HG03439 (cell line): ENCODE measurements around the gene HS3ST4.
"Not testable (repeated sequence)": the region's sequence is repeated elsewhere in the genome, so short reads cannot be mapped to it uniquely, and the experiment has no call there.

Experiments
- ATAC-seq: cut with Tn5 transposase; IDR thresholded peaks from one replicate; pipeline ENCODE4 v1.9.1; 2021; ENCODE audit warnings: mild to moderate bottlenecking, moderate library complexity; ENCODE audit not compliant: unreplicated experiment

Gene HS3ST4

GRCh38 chr16:25730396-25730795 lies 38.6 kb downstream of the HS3ST4 start:
- no peak for ATAC-seq

- no peak for ATAC-seq
Measured at GRCh38 chr16:25734430-25735385, 42.9 kb downstream of the HS3ST4 start.

GRCh38 chr16:25735645-25736044 lies 43.9 kb downstream of the HS3ST4 start:
- no peak for ATAC-seq

GRCh38 chr16:25747160-25747758 lies 55.5 kb downstream of the HS3ST4 start:
- ATAC-seq: no peak

GRCh38 chr16:25748092-25748654 lies 56.4 kb downstream of the HS3ST4 start:
- no peak for ATAC-seq

DNA sequence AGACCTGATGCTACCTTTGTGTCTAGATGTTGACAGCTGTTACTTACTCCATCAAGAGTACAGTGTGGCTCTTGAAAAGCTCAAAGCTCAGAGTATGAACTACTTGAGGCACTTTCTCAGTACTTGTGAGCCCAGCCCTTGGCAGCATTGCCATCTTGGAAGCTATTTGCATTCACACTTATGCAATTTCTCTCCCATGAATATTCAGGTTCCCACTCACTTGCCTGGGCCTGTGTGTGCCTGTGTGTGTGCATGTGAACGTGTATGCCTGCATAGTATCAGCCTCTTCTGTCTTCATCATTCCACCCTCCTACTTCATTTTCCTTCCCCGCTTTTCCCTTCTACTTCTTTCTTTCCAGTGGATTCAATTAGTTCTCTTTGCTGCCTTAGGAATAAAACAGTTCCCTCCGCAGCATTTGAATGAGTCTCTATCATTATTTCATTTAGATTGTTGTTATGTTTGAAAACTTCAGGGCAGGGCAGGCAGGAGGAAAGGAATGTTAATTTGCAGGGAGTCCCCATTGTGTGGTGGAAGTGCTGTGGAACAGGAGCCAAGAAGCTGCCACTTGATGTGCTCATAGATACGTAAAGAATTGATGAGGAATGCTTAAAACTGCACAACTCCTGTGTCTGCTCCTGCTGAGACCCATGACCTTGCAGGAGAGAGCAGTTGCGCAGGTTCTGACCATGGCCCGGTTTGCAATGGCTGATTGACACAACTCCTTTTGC lies 58.9 kb downstream of the HS3ST4 start:
- no peak for ATAC-seq

- no peak for ATAC-seq
Measured at GRCh38 chr16:25751230-25751835, 59.6 kb downstream of the HS3ST4 start.

DNA sequence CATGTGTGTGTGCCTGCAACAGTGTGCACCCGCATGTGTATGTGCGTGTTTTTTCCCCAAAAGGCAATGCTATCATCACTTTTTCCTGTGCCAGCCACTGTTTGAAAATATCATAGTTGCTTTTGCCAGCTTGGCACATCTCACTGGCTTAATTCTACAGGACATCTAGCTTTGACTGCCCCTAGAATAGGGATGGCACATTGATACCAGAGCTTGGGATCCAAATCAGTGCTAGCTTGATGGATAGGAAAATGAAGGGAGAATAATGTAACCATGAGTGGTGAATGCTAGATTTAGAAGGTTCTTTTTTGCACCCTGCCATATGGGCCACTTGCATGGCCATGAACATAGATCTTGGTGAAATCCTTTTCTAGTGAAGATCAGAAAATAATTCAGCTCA lies 72.7 kb downstream of the HS3ST4 start:
- no peak for ATAC-seq

- no peak for ATAC-seq
Measured at GRCh38 chr16:25771216-25771615, 79.5 kb downstream of the HS3ST4 start.

- ATAC-seq: no peak
Measured at GRCh38 chr16:25771812-25772568, 80.2 kb downstream of the HS3ST4 start.

DNA sequence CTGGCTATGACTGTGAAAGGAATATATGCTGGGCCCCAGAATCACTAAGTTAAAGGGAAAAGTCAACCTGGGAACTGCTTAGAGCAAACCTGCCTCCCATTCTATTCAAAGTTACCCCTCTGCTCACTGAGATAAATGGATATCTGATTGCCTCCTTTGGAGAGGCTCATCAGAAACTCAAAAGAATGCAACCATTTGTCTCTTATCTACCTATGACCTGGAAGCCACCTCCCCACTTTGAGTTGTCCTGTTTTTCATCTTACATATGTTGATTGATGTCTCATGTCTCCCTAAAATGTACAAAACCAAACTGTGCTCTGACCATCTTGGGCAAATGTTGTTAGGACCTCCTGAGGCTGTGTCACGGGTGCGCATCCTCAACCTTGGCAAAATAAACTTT lies 84.5 kb downstream of the HS3ST4 start:
- ATAC-seq: not testable (repeated sequence)

DNA sequence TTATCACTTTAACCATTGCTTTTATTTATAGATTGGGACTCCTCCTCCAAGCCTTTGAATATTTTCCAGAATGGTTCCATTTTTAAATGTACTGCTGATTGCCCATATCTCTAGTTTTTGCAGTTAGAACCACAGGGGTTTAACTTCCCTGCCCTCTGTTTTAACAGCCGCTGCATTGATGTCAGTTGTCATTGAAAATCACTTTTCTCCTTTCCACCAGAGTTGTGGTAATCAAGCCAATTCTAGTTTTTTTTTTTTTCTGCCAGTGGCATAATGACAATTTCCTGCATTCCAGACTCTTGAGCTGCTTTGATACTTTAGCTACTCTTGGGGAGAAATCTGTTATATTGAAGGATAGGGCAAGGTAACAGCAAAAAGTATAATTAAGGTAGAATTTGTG lies 91.5 kb downstream of the HS3ST4 start:
- no peak for ATAC-seq

DNA sequence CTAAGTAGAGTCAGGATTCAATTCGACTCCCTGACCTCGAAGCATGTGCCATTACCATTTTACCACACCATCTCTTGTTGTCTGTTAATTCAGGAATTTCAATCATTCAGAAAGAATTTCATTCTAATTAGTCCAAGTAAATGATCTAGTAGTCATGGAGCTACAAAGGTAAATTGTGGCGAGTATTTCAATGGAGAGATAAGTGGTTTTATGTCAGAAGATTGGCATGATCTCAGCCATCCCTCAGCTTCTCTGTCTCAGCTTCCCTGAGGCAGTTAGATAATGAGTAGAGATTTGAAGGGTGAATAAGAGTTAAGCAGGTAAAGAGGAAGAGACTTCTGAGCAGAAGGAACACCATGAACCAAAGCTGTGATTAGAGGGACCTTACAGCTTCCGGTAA lies 93.6 kb downstream of the HS3ST4 start:
- ATAC-seq: no peak

DNA sequence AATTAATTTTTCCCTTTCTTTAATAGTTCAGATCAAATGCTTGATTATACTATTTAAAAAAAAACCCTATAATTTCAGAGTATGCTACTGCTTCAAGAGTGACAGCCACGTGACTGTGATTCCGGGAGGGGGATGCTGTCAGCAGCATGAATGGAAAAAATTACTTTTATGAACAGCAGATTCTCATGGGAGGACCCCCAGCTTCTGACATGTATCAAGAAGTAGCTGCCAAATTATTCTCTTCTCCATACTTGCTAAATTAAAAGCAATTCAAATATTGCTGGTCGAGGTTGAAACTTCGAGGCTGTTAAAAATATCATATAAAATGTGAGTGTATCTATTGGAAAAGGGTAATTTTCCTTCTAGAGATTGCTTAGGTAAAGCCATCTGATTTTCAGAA lies 95.0 kb downstream of the HS3ST4 start:
- ATAC-seq: no peak

- no peak for ATAC-seq
Measured at GRCh38 chr16:25788637-25789036, 96.9 kb downstream of the HS3ST4 start.

DNA sequence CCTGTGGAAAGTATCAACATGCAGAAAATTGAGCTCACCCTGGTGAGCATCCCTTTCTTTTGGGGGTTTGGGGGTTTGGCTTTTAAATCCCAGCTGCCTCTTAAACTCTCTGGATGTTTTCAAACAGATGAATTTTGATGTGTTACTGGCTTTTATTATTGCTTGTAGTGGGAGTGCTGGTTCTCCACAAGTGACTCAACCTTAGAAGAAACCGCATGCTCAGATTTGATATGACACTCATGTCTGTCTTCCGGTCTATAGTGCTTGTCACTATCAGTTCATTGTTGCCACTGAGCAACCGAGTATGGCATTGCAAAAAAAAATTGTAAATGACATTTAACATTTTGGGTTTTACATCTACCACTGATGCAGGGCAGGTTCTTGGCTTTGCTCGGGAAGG lies 104.5 kb downstream of the HS3ST4 start:
- no peak for ATAC-seq

DNA sequence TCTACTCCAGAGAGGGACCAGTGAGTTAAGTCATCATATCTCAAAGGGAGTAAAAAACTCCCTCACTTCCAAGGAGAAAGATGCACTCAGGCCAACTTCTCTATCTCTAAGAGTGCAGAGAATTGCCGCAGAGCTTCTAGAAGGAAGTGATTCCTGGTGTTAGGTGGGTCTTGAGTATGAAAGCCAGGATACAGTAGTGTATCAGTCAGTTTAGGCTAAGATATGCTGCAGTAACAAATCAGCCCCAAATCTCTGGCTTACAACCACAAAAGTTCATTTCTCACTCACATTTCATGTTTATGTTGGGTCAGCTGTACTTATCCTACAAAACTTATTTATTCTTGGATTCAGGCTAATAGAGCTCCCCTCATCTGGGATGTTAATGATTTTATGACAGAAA lies 106.3 kb downstream of the HS3ST4 start:
- ATAC-seq: no peak

- ATAC-seq: no peak
Measured at GRCh38 chr16:25799816-25800215, 108.1 kb downstream of the HS3ST4 start.

GRCh38 chr16:25812215-25812614 lies 120.5 kb downstream of the HS3ST4 start:
- ATAC-seq: no peak

- no peak for ATAC-seq
Measured at GRCh38 chr16:25817295-25817694, 125.5 kb downstream of the HS3ST4 start.
